Measurements from ENCODE around the gene ADGRA3. TPM values are rescaled to one million over a fixed set of nuclear protein-coding genes. Genes with fewer than 3 reads are reported as not detected.
A peak's percentile ranks its signal among the peaks of the same experiment; 100 is the strongest.

Gene ADGRA3
- total RNA-seq, 1 experiment from 2014 or later: 57.5 TPM

DNA sequence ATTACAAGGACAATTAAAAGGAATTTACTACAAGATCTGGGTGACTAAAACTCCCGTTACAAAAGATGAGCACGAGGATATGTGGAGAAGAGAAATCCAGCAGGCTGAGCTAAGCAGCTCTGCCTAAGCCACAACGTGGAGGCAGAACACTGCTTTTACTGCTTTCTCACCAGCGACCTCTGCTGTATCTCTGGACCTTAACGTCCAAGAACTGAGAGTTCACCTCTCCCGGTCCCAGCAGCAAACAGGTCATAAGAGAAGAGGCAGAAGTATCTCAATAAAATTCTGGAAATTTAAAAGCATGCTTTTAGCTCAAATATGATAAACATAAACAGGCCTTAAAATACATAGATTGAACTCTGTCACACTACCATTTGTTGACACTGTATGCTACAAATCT lies 81.0 kb downstream of the ADGRA3 start:
- TF ChIP-seq EZH2 (IDR thresholded peaks at IDR 0.05; ENCODE audit: borderline replicate concordance, low read depth, low read length, poor library complexity, severe bottlenecking): no peak
- TF ChIP-seq, protein P1, sequence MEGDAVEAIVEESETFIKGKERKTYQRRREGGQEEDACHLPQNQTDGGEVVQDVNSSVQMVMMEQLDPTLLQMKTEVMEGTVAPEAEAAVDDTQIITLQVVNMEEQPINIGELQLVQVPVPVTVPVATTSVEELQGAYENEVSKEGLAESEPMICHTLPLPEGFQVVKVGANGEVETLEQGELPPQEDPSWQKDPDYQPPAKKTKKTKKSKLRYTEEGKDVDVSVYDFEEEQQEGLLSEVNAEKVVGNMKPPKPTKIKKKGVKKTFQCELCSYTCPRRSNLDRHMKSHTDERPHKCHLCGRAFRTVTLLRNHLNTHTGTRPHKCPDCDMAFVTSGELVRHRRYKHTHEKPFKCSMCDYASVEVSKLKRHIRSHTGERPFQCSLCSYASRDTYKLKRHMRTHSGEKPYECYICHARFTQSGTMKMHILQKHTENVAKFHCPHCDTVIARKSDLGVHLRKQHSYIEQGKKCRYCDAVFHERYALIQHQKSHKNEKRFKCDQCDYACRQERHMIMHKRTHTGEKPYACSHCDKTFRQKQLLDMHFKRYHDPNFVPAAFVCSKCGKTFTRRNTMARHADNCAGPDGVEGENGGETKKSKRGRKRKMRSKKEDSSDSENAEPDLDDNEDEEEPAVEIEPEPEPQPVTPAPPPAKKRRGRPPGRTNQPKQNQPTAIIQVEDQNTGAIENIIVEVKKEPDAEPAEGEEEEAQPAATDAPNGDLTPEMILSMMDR (conservative IDR thresholded peaks at IDR 0.05; ENCODE audit: low read depth, low read length): peak; percentile 37; the same call in 1 of the 2 replicates
- POLR2A ChIA-PET (ENCODE audit: low non-redundant PET): no interaction called here
- H3K9me3 ChIP-seq (ENCODE audit: low read depth, low read length, poor library complexity, severe bottlenecking): no peaks in the 10 kb centered on the region
- H3K4me1 ChIP-seq (ENCODE audit: insufficient read depth, low read length, poor library complexity, severe bottlenecking): no peaks in the 10 kb centered on the region
- H3K36me3 ChIP-seq (ENCODE audit: insufficient read depth, low read length, poor library complexity, severe bottlenecking): peaks cover 7% of the 10 kb centered on the region
- BruUV-seq (replicated peaks): no TSS peak
- no peak overlapping the region for H3K4me3 ChIP-seq (ENCODE audit: low read depth, low read length, poor library complexity, severe bottlenecking)
- H3K27ac ChIP-seq (ENCODE audit: low read depth, low read length, poor library complexity, severe bottlenecking): no peak overlapping the region
- DNase-seq (ENCODE audit: low spot score): peak; percentile 29
- no peaks in the 10 kb centered on the region for H3K27me3 ChIP-seq (replicated peaks; ENCODE audit: insufficient read depth, low read depth, low read length, poor library complexity)
- CTCF ChIA-PET: interaction anchor here (0.7 kb wide), 1 partner anchor 10 kb away, joined by 4 read pairs; no protein-coding TSS in a partner anchor
- intact Hi-C loops (cut with micrococcal nuclease; ENCODE audit: unreplicated experiment): no loop called here

DNA sequence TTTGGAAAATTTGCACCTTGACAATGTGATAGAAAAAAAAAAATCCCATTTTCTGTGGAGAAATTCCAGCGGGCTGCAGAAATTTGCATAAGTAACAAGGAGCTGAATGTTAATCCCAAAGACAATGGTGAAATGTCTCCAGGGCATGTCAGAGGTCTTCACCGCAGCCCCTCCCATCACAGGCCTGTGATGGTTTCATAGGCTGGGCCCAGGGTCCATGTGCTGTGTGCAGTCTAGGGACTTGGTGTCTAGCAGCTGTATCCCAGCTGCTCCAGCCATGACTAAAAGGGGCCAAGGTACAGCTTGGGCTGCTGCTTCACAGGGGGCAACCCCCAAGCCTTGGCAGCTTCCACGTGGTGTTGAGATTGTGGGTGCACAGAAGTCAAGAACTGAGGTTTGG lies 85.2 kb downstream of the ADGRA3 start:
- CTCF ChIA-PET: no interaction called here
- DNase-seq (ENCODE audit: low spot score): no peak
- H3K4me1 ChIP-seq (ENCODE audit: insufficient read depth, low read length, poor library complexity, severe bottlenecking): no peaks in the 10 kb centered on the region
- intact Hi-C loops (cut with micrococcal nuclease; ENCODE audit: unreplicated experiment): no loop called here
- no peak overlapping the region for H3K4me3 ChIP-seq (ENCODE audit: low read depth, low read length, poor library complexity, severe bottlenecking)
- BruUV-seq (replicated peaks): no TSS peak
- H3K36me3 ChIP-seq (ENCODE audit: insufficient read depth, low read length, poor library complexity, severe bottlenecking): peaks cover 4% of the 10 kb centered on the region
- no peak overlapping the region for H3K27ac ChIP-seq (ENCODE audit: low read depth, low read length, poor library complexity, severe bottlenecking)
- POLR2A ChIA-PET (ENCODE audit: low non-redundant PET): no interaction called here
- no peak for TF ChIP-seq EZH2 (IDR thresholded peaks at IDR 0.05; ENCODE audit: borderline replicate concordance, low read depth, low read length, poor library complexity, severe bottlenecking)
- TF ChIP-seq, protein P1 (conservative IDR thresholded peaks at IDR 0.05; ENCODE audit: low read depth, low read length): no peak
- H3K9me3 ChIP-seq (ENCODE audit: low read depth, low read length, poor library complexity, severe bottlenecking): no peaks in the 10 kb centered on the region
- H3K27me3 ChIP-seq (replicated peaks; ENCODE audit: insufficient read depth, low read depth, low read length, poor library complexity): no peaks in the 10 kb centered on the region

DNA sequence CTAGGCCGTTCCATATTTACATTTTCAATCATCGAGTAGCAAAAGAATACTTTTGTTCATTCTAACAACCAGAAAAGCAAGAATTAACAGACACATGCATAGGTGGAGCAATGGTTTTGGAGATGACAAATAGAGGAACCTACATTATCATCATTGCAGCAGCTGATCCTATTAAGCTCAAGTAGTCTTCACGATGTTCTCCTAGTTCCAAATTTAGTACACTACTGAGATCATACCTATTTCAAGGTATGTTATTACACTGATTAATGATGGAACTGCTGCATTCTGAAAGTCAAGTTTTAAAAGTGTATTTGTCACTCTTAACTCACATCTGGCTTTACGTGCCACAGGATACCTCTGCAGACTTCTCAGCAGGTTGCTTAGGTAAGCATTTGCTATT lies 87.4 kb downstream of the ADGRA3 start:
- no TSS peak for BruUV-seq (replicated peaks)
- intact Hi-C loops (cut with micrococcal nuclease; ENCODE audit: unreplicated experiment): no loop called here
- CTCF ChIA-PET: no interaction called here

More for the DNA sequence above, 87.4 kb downstream of the ADGRA3 start:
- Histone ChIP-seq H3K27ac (ENCODE audit: low read depth, low read length, poor library complexity, severe bottlenecking) (no peak overlapping the region), H3K4me3 (ENCODE audit: low read depth, low read length, poor library complexity, severe bottlenecking) (no peak overlapping the region), H3K9me3 (ENCODE audit: low read depth, low read length, poor library complexity, severe bottlenecking) (no peaks in the 10 kb centered on the region), H3K27me3 (replicated peaks; ENCODE audit: insufficient read depth, low read depth, low read length, poor library complexity) (no peaks in the 10 kb centered on the region), H3K4me1 (ENCODE audit: insufficient read depth, low read length, poor library complexity, severe bottlenecking) (no peaks in the 10 kb centered on the region), H3K36me3 (ENCODE audit: insufficient read depth, low read length, poor library complexity, severe bottlenecking) (peaks cover 3% of the 10 kb centered on the region)
- no peak for DNase-seq (ENCODE audit: low spot score)
- no peak for TF ChIP-seq EZH2 (IDR thresholded peaks at IDR 0.05; ENCODE audit: borderline replicate concordance, low read depth, low read length, poor library complexity, severe bottlenecking)
- TF ChIP-seq, protein P1 (conservative IDR thresholded peaks at IDR 0.05; ENCODE audit: low read depth, low read length): no peak
- POLR2A ChIA-PET (ENCODE audit: low non-redundant PET): no interaction called here

Data from A673 (cell line).